COLO668 (cell line): ENCODE measurements around the gene MSLN.

Source experiments
- DNase-seq: peaks from one replicate; lab custom pipeline; 2025; ENCODE audit not compliant: unreplicated experiment; lab: John Stamatoyannopoulos, UW

Gene MSLN

DNA sequence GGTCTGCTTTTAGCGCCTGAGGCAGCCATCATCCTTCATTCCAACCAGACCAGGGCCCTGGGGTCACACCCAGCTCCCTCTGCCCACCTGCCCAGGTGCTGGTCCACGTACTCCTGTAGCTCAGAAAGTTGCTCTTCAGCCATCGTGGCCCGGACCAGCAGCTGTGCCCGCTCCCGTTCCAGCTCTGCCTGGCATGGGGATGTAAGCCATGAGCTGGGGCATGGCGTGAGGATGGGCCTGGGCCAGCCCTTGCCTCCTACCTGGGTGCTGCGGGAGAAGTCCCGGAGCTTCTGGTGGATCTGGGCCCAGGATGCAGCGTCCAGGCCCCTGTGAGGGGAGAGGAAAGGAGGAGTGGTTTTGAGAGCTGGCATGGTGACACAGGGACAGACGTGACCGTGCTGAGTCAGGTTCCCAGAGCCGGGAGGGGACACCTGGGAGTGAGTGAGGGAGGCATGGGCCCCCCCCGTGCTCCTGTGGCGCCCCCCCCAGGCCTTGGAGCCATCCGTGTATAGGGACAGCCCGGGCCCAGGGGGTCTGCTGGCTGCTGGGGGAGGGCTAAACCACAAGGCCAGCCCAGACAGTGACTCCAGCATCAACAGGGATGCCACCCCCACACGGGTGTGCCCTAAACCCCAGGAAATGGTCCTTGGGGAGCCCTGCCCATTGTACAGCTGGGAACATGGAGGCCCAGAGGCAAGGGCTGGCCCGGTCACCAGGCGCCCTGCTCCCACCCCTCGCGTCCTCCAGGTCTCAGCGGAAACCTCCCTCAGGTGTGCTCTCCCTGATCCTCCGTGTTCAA is 37.5 kb upstream of the MSLN start:
- no peak for DNase-seq

DNA sequence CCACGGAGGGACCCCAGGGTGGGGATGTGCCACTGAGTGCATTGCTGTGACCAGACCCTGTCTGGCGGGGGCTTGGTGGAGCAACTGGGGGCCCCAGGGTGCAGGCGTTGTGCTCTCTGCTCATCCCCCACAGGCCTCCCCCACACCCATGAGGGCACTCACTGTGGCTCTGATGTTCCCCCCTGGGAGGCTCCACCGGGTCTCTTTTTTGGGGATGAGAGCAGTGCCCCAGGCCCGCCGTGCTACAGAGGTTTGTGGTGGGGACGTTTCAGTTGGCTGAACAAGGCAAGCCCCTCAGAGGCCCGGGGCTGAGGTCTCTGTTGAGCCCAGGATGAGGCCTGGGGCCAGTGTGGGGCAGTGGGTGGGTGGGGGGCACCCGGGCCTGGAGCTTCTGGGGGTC is 36.8 kb upstream of the MSLN start:
- no peak for DNase-seq

DNA sequence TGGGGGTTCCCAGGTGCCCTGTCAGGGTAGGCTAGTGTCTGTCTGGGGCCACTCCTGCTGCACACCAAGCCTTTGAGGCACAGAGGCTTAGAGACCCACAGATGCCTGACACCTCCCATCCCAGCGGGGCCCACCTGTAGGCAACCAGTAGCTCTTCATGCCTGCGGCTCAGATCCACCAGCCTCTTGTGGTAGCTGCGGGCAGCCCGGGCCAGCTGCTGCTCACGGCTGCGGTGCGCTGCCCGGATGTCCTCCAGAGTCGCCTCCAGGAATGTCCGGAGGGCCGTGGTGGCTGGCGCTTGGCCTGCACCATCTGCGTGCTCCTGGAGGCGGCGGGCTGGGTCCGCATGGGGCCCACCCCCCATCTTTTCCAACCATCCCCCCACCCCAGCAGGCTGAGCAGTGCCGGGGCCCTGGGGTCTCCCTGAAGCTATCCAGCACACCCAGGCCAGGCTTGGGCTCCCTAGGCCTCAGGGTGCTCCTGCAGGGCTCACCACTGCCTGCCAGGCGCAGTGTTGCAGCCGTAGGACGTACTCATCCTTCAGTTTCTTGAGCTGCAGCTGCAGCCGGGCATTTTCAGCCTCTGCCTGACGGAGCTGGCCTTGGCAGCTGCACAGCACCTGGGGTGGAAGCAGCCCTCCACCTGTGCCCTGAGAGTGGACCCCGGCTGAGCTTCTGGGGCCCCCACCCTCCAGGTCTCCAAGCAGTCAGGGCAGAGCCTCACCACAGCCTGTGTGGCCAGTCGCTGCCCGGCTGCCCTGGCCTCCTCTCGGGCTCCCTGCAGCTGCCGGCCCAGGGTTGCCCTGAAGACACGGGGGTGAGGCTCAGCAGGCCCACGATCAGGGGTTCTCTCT is 36.1 kb upstream of the MSLN start:
- DNase-seq: peak; percentile 38

DNA sequence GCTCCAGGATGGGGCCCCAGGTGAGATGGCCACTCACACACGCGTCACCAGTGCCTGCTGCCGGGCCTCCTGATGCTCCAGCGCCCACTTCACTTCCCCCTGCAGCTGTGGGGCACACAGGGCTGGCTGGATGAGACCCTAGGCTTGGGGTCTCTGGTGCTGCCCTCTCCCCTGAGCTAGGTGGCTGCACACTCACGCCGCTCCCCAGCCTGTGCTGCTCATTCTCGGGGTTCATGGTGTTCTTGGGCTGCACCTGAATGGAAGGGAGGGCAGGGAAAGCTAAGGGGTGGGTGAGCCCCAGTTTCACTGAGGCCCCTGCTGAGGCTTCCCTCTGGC is 35.5 kb upstream of the MSLN start:
- no peak for DNase-seq

DNA sequence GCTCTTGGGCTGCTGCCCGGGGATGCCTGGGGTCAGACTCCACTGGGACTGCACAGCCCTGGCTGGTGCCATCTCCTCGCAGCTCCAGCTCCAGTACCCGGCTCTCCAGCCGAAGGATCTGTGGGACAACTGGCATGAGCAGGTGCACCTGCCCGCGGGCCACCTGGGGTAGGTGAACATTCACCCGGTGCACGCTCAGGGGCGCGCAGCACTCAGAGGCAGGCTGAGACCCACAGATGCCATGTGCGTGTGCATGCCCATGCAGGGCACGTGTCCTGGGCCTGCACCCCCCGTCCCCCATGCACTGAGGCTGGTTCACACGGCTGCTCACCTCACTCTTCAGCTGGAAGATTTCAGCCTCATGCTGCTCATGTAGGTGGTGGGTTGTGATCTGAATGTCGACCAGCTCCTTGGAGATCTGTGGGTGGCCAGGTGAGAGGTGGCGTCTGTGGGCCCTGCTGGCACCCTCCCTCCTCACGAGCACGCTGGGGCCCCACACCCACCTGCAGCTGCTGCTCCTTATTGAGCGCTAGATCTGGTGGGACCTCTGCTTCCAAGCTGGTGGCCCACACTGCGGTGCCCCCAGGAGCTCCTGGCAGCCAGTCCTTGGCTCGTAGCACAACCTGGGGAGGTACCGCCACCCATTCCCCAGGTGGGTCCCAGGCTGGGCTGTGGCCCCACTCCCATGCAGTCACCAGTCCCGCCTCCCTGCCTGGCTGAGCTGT is 34.9 kb upstream of the MSLN start:
- peak; percentile 84 for DNase-seq

DNA sequence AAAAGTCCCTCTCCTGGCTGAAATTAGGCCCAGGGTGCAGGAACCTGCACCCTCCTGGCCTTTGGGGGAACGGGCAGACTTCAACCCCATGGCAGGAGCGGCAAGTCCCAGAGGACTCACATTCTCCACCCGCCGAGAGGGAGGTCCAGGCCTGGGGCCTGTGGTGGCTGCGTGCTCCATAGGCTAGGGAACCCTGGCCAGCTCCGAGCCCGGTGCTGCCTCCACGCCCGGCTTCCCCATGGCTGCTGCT is 34.4 kb upstream of the MSLN start:
- DNase-seq: no peak

DNA sequence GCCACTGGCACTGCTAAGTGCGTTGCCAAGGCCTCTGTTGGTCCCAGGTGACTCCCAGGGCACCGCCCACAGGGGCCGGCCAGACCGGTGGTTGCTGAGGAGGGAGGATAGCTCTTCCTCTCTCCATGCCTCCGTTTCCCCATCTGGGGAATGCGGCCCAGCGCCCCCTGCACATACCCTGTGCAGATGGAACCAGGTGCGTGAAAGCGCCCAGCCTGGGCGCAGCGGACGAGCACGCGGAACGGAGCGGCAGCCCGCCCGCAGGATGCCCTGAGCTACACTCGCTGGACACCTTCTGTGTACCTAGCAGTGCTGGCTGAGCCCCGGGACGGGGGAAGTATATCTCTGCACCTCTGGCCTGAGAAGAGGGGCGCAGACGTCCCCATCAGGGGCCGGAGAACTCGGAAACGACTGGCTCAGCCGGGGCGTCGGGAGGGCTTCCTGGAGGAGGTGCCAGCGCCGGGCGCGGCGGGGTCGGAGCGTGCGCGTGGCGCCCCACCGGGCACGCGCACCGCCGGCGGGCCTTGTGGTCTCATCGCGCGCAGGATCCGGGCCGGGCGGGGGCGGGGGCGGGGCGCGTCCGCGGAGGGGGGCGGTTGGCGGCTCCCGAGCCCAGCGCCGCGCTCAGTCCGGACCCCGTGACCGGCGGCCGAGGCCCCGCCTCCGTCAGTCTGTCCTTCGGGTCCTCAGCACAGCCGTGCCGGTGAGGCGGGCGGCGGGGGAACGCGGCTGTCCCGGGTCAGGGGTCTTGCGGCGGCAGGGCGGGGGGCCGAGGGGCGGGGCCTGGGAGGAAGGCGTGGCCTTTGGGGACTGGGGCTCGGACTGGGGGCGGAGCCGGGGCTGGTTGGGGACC is 33.9 kb upstream of the MSLN start, which contains the start of the genes CCDC78 and HAGHL:
Gene CCDC78 (minus strand): TSS at position 6 of the 853 bp plus-strand sequence. CDS start 76 bp downstream, outside the sequence.
Gene HAGHL (plus strand): TSS at position 669 of the 853 bp plus-strand sequence. CDS start 404 bp downstream, outside the sequence.
- peak; percentile 75 for DNase-seq

DNA sequence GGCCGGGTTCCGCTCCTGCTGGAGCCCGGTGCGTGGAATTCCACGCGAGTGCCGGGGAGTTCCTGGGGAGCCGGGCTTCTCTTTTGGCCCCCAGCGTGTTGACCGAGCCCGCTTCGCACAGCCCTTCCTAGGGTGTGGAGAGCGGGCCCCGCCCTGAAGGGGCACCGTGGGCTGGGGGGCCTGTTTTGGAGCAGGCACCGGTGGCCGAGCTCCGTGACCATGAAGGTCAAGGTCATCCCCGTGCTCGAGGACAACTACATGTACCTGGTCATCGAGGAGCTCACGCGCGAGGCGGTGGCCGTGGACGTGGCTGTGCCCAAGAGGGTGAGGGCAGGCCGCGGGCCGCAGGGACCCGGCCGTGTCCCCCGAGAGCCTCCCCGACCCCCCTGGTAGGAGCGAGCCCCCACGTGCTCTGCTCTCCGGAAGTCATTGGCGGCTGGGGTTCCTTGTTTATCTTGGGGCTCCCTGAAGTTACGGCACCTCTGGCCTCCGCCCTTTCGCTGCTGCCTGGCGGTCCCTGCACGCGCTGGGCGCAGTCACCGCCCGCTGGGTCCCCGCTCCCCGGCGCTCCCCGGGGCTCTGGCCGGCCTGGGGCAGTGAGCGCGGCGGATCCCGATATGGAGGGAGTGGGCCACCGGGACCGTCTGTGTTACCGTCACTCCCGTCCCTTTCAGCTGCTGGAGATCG is 33.1 kb upstream of the MSLN start:
- DNase-seq: peak; percentile 47

DNA sequence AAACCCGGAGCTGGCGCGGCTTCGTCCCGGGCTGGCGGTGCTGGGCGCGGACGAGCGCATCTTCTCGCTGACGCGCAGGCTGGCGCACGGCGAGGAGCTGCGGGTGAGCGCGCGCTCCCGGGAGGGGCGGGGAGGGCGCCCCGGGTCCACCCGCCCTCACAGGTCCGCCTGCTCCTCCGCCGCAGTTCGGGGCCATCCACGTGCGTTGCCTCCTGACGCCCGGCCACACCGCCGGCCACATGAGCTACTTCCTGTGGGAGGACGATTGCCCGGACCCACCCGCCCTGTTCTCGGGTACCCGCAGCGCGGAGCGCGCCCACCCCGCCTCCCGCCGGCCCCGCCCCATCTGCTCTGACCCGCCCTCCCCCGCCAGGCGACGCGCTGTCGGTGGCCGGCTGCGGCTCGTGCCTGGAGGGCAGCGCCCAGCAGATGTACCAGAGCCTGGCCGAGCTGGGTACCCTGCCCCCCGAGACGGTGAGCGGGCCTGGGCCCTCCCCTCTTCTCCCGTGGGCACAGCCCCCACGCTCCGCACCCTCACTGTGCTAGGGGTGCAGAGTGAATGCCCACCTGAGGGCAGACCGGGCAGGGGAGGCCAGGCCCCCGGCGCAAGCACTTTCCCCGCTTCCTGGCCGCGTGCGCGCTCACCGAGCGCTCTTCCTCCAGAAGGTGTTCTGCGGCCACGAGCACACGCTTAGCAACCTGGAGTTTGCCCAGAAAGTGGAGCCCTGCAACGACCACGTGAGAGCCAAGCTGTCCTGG is 32.2 kb upstream of the MSLN start:
- DNase-seq: peak; percentile 88

DNA sequence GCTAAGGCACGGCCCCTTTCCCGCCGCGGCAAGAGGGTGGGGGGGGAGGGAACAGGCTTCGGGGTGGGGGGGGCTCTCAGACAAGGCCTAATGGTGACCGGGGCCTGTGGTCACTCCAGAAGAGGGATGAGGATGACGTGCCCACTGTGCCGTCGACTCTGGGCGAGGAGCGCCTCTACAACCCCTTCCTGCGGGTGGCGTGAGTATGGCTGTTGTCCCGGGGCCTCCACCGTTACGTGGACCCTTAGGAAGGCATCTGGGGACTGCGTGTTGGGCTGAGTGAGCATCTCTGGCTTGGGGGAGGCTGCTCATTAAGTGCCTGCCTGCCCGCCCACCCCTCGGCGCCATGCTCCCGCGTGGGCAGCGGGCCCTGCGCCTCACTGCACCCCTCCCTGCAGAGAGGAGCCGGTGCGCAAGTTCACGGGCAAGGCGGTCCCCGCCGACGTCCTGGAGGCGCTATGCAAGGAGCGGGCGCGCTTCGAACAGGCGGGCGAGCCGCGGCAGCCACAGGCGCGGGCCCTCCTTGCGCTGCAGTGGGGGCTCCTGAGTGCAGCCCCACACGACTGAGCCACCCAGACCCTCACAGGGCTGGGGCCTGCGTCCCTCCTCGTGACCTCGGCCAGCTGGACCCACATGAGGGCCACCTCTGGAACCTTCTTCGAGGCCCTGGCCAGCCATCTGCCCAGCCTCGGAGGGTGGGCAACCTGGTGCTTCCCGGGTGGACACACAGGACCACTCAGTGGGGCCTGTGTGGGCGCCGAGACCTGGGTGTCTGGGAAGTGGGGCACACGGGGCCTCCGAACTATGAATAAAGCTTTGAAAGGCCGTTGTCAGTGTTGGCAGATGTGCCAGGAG is 31.4 kb upstream of the MSLN start:
- DNase-seq: no peak

DNA sequence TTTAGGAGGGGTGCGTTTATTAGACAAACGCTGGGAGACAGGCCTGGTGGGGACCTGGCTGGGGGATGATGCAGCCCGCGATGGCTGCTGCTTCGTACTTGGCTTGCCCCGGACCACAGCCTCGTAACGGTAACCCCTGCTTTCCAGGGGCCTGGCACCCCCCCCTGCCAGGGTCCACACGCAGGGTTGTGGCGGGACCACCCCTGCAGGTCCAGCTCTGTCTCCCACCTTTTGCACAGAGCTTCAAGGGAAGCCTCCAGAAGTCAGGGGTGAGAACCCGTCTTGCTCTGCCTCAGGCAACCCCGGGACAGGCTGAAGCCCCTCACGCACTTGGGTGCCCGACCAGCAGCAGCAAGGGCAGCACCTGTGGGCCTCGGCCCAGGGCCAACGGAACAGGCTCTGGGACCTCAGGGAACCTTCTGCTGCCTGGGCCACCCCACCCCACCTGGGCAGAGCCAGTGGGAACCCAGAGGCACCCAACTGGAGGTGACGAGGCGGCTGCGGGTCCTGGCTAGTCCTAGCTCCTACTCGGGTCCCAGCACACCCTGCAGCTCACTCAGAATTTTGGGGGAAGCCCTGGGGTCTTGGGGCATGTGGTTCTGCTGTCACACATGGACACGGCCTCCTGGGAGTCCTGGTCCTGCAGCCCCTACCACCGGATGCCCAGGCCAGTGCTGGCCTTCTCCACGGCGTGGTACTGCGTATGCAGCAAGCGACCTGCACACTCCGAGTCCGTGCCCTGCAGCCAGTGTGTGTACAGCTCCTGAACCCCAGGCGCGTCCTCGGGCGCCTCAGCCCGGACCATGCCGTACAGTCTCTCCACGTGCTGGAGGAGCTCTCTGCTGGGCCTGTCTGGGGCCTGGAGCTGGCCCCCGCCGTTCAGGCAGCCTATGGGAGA is 30.5 kb upstream of the MSLN start:
- no peak for DNase-seq

DNA sequence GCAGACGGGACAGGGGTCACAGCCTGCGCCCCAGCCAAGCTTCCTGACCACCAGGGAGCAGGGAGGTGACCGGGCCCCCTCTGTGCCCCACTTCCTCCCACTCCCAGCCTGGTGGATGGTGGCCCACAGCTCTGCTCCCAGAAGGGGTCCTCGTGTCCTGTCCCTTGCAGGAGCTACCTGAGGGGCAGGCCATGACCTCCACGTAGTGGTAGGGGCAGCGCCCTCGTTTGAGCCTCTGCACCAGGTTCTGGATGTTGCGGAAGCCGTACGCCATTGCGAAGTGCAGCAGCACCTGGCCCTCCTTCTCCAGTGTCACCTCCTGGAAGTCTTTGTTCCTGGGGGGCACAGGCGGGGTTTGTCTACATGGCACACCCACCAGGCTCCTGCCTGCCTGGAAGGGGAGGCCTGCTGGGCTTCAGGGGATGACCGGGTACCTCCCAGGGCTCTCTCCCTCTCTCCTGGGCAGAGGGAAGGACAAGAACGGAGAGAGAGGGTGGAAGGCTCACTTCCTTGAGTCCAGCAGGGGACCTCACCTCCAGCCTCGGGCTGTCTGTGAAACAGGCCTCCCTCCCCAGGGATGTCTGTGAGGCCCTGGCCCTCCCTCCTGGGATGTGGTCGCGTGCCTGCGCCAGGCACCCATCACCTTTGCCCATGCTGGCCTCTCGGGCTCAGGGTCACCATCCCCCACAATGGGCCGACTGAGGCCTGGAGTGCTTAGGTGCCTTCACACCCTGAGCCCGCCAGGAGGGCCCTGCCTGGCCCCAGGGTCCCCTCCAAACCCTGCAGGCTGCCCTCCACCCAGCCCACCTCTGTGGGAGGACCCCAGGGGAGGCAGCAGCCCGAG is 29.6 kb upstream of the MSLN start:
- DNase-seq: no peak

DNA sequence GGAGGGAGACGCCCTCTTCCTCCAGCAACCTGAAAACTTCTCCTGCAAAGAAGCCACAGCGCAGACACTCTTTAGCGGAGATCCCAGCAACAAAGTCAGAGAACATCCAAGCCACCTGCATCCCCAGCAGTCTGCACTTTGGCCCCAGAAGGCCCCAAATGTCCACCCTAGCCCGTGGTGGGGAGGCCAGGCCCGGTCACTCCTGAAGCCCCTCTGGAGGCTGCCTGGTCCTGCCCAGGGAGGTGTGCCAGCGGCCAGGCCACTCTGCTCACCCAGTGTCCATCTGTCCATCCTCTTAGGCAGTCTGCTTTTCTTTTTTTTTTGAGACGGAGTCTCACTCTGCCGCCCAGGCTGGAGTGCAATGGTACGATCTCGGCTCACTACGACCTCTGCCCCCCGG is 28.2 kb upstream of the MSLN start:
- DNase-seq: no peak

DNA sequence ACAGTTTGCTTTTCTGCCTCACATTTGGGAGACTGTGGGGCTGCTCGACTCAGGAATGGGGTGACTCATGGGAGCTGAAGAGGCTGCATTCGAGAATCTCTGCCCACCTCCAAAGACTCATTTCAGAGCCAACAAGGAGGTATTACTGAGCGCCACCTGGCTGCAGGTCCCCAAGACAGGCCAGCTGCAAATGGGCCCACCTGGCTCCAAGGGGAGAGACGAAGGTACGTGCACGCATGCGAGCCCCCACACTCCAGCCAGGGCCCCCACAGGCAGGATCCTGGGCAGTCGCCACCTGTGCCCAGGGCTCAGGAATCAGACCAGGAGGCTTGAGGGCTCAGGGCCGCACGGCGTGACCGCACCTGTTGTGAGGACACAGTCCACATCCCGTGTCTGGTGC is 27.6 kb upstream of the MSLN start:
- DNase-seq: no peak

DNA sequence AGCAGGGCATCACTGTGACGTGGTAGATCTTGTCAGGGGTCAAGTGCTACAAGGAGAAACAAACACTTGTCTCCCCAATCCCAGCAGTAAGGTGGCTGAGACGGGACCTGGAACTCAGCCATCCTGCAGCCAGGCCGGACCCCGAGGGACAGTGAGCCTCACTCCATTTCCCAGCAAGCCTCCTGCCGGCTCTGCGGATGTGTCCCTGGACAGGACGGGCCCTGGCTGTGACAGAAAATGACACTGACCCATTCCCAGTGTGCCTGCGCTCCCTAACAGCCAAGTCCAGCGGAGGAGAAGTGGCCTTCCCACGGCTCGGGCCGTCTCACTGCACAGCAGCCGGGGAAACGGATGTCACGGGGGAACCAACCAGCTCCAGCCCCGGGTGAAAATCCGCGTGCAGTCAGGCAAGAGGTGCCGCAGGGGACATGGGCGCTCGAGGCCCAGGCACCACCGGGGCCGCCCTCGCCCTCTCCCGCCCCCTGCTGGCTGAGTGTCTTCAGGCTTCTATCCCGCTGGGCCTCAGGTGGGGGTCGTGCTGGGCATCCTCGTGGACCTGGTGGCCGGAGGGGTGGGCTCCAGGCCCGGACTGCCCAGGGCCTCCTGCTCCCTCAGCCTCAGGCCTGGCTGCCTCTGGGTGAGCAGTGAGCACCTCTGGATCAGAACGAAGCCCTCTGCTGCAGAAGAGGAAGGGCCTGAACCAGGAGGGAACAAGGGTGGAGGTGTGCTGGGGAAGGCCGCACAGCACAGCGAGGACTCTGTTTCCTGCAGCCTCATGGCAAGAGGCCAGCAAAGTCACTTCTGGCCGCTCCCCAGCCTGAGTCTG is 26.9 kb upstream of the MSLN start:
- DNase-seq: peak; percentile 13
